SU-DHL-6 (cell line): ENCODE results near the gene ACBD6.

Experiments used
- H2AFZ ChIP-seq: fragments of 200-600 bp; sonication (generic); 2 replicates; pipeline ENCODE4 v1.6.1; 2014; ENCODE audit warnings: low read depth, mild to moderate bottlenecking, moderate library complexity, mixed read lengths, antibody characterized with exemption, low read length; ENCODE audit not compliant: severe bottlenecking
- H3F3A ChIP-seq: fragments of 200-600 bp; shearing (Covaris generic); 2 replicates; pipeline ENCODE4 v1.6.0; 2016; ENCODE audit warnings: antibody characterized with exemption, mild to moderate bottlenecking; ENCODE audit not compliant: insufficient read depth
- H3K27ac ChIP-seq: fragments of 200-600 bp; sonication (generic); 2 replicates; pipeline ENCODE4 v1.5.1; 2016; ENCODE audit warnings: low read depth, mild to moderate bottlenecking, low read length, moderate library complexity, mixed read lengths
- H3K27me3 ChIP-seq: fragments of 200-600 bp; sonication (generic), shearing (Covaris generic); 2 replicates; pipeline ENCODE4 v1.6.0; 2014; ENCODE audit warnings: mild to moderate bottlenecking, low read length
- H3K36me3 ChIP-seq: fragments of 200-600 bp; sonication (generic); 2 replicates; pipeline ENCODE4 v1.6.1; 2014; ENCODE audit warnings: mild to moderate bottlenecking, low read length, mixed read lengths
- H3K4me2 ChIP-seq: fragments of 300-600, 200-600 bp; shearing (Covaris generic), sonication (generic); 2 replicates; pipeline ENCODE4 v1.6.0; 2014; ENCODE audit warnings: low read length, low read depth, mild to moderate bottlenecking; ENCODE audit not compliant: poor library complexity, severe bottlenecking
- H3K4me3 ChIP-seq: fragments of 200-600 bp; sonication (generic); 2 replicates; pipeline ENCODE4 v1.5.1; 2014; ENCODE audit warnings: antibody characterized with exemption, low read length, mild to moderate bottlenecking, mixed read lengths; ENCODE audit not compliant: insufficient read depth, poor library complexity, severe bottlenecking
- H3K79me2 ChIP-seq: fragments of 200-600 bp; sonication (generic); 2 replicates; pipeline ENCODE4 v1.6.1; 2014; ENCODE audit warnings: mild to moderate bottlenecking, low read length, moderate library complexity; ENCODE audit not compliant: insufficient read depth
- H3K9ac ChIP-seq: fragments of 200-600 bp; sonication (generic); 2 replicates; pipeline ENCODE4 v1.7.0; 2014; ENCODE audit warnings: mild to moderate bottlenecking, low read length
- H3K9me2 ChIP-seq: fragments of 200-600 bp; sonication (generic); replicated peaks from 2 replicates; pipeline ENCODE4 v1.6.1; 2014; ENCODE audit warnings: low read length; ENCODE audit not compliant: insufficient read depth
- H3K9me3 ChIP-seq: fragments of 200-600 bp; sonication (generic); 2 replicates; pipeline ENCODE4 v1.6.1; 2014; ENCODE audit warnings: low read length, mixed read lengths; ENCODE audit not compliant: insufficient read depth
- H4K20me1 ChIP-seq: fragments of 200-600 bp; sonication (generic); 2 replicates; pipeline ENCODE4 v1.6.1; 2014; ENCODE audit warnings: low read depth, mild to moderate bottlenecking, antibody characterized with exemption, low read length, moderate library complexity, mixed read lengths
- CTCF ChIP-seq: fragments of 200-600 bp; sonication (generic); IDR thresholded peaks from one replicate; pipeline ENCODE4 v1.5.1; 2017; ENCODE audit warnings: antibody characterized with exemption, mild to moderate bottlenecking, low read length, moderate library complexity; ENCODE audit not compliant: insufficient read depth, poor library complexity, severe bottlenecking
- EZH2phosphoT487 ChIP-seq: fragments of 200-600 bp; sonication (generic), shearing (Covaris generic); conservative IDR thresholded peaks from 2 replicates; pipeline ENCODE4 v1.6.1; 2018; ENCODE audit warnings: mild to moderate bottlenecking, antibody characterized with exemption, low read length, moderate library complexity, mixed read lengths

Gene ACBD6

GRCh38 chr1:180251526-180252305, 250.7 kb downstream of the ACBD6 start:
- H3K4me3 ChIP-seq: no peak overlapping the region
- H3K27me3 ChIP-seq: no peaks in the 10 kb centered on the region
- no peak overlapping the region for H3K4me2 ChIP-seq
- H3K9me2 ChIP-seq: no peaks in the 10 kb centered on the region
- no peaks in the 10 kb centered on the region for H3K36me3 ChIP-seq
- TF ChIP-seq CTCF: no peak
- TF ChIP-seq EZH2phosphoT487: no peak
- H3K9ac ChIP-seq: no peak overlapping the region
- H2AFZ ChIP-seq: no peak overlapping the region
- H3K9me3 ChIP-seq: no peaks in the 10 kb centered on the region
- H3K27ac ChIP-seq: no peak overlapping the region
- H3K79me2 ChIP-seq: no peaks in the 10 kb centered on the region
- H4K20me1 ChIP-seq: no peaks in the 10 kb centered on the region
- no peaks in the 10 kb centered on the region for H3F3A ChIP-seq

- Histone ChIP-seq H3K27me3 (no peaks in the 10 kb centered on the region), H3K9me3 (no peaks in the 10 kb centered on the region), H3K27ac (no peak overlapping the region), H3K36me3 (no peaks in the 10 kb centered on the region), H3K4me3 (no peak overlapping the region), H3F3A (no peaks in the 10 kb centered on the region), H4K20me1 (no peaks in the 10 kb centered on the region), H3K79me2 (no peaks in the 10 kb centered on the region), H2AFZ (no peak overlapping the region), H3K9ac (no peak overlapping the region), H3K4me2 (no peak overlapping the region), H3K9me2 (no peaks in the 10 kb centered on the region)
- no peak for TF ChIP-seq EZH2phosphoT487
- TF ChIP-seq CTCF: no peak
Observed at GRCh38 chr1:180250883-180251509, 251.4 kb downstream of the ACBD6 start.

- H3K9ac ChIP-seq: no peak overlapping the region
- H3K27me3 ChIP-seq: no peaks in the 10 kb centered on the region
- no peaks in the 10 kb centered on the region for H3F3A ChIP-seq
- H3K27ac ChIP-seq: no peak overlapping the region
- H3K4me2 ChIP-seq: no peak overlapping the region
- no peak overlapping the region for H3K4me3 ChIP-seq
- no peaks in the 10 kb centered on the region for H4K20me1 ChIP-seq
- no peaks in the 10 kb centered on the region for H3K9me2 ChIP-seq
- no peaks in the 10 kb centered on the region for H3K36me3 ChIP-seq
- no peaks in the 10 kb centered on the region for H3K79me2 ChIP-seq
- TF ChIP-seq EZH2phosphoT487 (no peak), CTCF (no peak)
- H2AFZ ChIP-seq: no peak overlapping the region
- no peaks in the 10 kb centered on the region for H3K9me3 ChIP-seq
Observed at GRCh38 chr1:180250499-180250770, 251.9 kb downstream of the ACBD6 start.
